Vagina (tissue), 2 donors: ENCODE results near the gene UTS2B. TPM values are rescaled to one million over a fixed set of nuclear protein-coding genes. Genes with fewer than 3 reads are reported as not detected.

Source experiments
- DNase-seq, 2 donors: peaks; one replicate each; pipeline ENCODE4 v3.0.0-alpha.2; 2017; ENCODE audit errors: extremely low spot score in 2 of 2
- H3K27ac ChIP-seq: fragments of 200-600 bp; sonication (generic); one replicate; pipeline ENCODE4 v1.5.1; 2019
- H3K27me3 ChIP-seq: fragments of 200-600 bp; sonication (generic); one replicate; pipeline ENCODE4 v1.5.1; 2019
- H3K36me3 ChIP-seq, 2 donors: fragments of 200-600 bp; sonication (generic); one replicate each; pipeline ENCODE4 v1.5.1; 2017 to 2019
- H3K4me1 ChIP-seq: fragments of 200-600 bp; sonication (generic); one replicate; pipeline ENCODE4 v1.5.1; 2019
- H3K4me3 ChIP-seq, 2 donors: fragments of 200-600 bp; sonication (generic); 1 replicate in 1 of 2; 2 replicates in 1 of 2; pipeline ENCODE4 v1.5.1; 2016 to 2019
- H3K9me3 ChIP-seq: fragments of 200-600 bp; sonication (generic); one replicate; pipeline ENCODE4 v1.5.1; 2019
- POLR2A ChIP-seq, 2 donors: fragments of 450-650 bp; IDR thresholded peaks; one replicate each; pipeline ENCODE4 v1.6.1; 2017; ENCODE audit warnings: antibody characterized with exemption in 2 of 2, mild to moderate bottlenecking in 2 of 2, moderate library complexity in 2 of 2
- POLR2AphosphoS5 ChIP-seq, 2 donors: sonication (generic); formaldehyde crosslinking; IDR thresholded peaks; one replicate each; pipeline ENCODE4 v1.9.0; 2017; ENCODE audit warnings: antibody characterized with exemption in 2 of 2, mild to moderate bottlenecking in 2 of 2, low read depth in 1 of 2; ENCODE audit not compliant: insufficient read depth in 1 of 2
- intact Hi-C: fragments of 100-400 bp; cut with DNase I; formaldehyde crosslinking; loops from one replicate; pipeline ENCODE4 v1.15.1; 2023
- total RNA-seq: library from RNA; depleted of rRNA; stranded (reverse); fragments of >200 nt; gene quantifications from one replicate; pipeline ENCODE4 v1.2.3, GENCODE V29; 2016
- TF ChIP-seq, protein P1 (sequence below), 3 experiments: fragments of 450-650 bp in 2 of 3; fragments of 200-600 bp in 1 of 3; sonication (generic) in 1 of 3; IDR thresholded peaks; one replicate each; pipeline ENCODE4 v1.5.1; 2017 to 2019; ENCODE audit warnings: antibody characterized with exemption in 3 of 3, mild to moderate bottlenecking in 2 of 3, moderate library complexity in 2 of 3

Gene UTS2B
- total RNA-seq: 1.7 TPM

GRCh38 chr3:191329654-191330529 is at the start of gene UTS2B:
TSS of gene UTS2B (minus strand) at chr3:191330526. CDS start at chr3:191282189, 48,337 bp downstream.
- H3K4me1 ChIP-seq: peaks cover 42% of the 10 kb centered on the region
- DNase-seq: no peak
- intact Hi-C loops: no loop called here

GRCh38 chr3:191380001-191380400 is 49.7 kb upstream of the UTS2B start:
- H3K4me3 ChIP-seq: no peak overlapping the region
- no peaks in the 10 kb centered on the region for H3K27me3 ChIP-seq
- H3K36me3 ChIP-seq: peaks cover 0 to 30% of the 10 kb centered on the region in 2 donors
- no peak for DNase-seq
- H3K9me3 ChIP-seq: no peaks in the 10 kb centered on the region
- intact Hi-C loops: no loop called here
- no peak overlapping the region for H3K27ac ChIP-seq
- H3K4me1 ChIP-seq: peaks cover 27% of the 10 kb centered on the region
- no peak for TF ChIP-seq POLR2A (IDR thresholded peaks at IDR 0.05)
- TF ChIP-seq, protein P1, sequence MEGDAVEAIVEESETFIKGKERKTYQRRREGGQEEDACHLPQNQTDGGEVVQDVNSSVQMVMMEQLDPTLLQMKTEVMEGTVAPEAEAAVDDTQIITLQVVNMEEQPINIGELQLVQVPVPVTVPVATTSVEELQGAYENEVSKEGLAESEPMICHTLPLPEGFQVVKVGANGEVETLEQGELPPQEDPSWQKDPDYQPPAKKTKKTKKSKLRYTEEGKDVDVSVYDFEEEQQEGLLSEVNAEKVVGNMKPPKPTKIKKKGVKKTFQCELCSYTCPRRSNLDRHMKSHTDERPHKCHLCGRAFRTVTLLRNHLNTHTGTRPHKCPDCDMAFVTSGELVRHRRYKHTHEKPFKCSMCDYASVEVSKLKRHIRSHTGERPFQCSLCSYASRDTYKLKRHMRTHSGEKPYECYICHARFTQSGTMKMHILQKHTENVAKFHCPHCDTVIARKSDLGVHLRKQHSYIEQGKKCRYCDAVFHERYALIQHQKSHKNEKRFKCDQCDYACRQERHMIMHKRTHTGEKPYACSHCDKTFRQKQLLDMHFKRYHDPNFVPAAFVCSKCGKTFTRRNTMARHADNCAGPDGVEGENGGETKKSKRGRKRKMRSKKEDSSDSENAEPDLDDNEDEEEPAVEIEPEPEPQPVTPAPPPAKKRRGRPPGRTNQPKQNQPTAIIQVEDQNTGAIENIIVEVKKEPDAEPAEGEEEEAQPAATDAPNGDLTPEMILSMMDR (IDR thresholded peaks at IDR 0.05): no peak

More at GRCh38 chr3:191329654-191330529, at the start of gene UTS2B:
- Histone ChIP-seq H3K9me3 (no peaks in the 10 kb centered on the region), H3K27me3 (no peaks in the 10 kb centered on the region), H3K36me3 (no peaks in the 10 kb centered on the region), H3K27ac (peak within 1 kb of the TSS; percentile 92), H3K4me3 (peak within 1 kb of the TSS; percentile 74 to 82)
- TF ChIP-seq POLR2A (IDR thresholded peaks at IDR 0.05) (no peak), POLR2AphosphoS5 (IDR thresholded peaks at IDR 0.05; ENCODE audit: insufficient read depth in 1 of 2, low read depth in 1 of 2) (no peak)
- TF ChIP-seq, protein P1 (IDR thresholded peaks at IDR 0.05): no peak

DNA sequence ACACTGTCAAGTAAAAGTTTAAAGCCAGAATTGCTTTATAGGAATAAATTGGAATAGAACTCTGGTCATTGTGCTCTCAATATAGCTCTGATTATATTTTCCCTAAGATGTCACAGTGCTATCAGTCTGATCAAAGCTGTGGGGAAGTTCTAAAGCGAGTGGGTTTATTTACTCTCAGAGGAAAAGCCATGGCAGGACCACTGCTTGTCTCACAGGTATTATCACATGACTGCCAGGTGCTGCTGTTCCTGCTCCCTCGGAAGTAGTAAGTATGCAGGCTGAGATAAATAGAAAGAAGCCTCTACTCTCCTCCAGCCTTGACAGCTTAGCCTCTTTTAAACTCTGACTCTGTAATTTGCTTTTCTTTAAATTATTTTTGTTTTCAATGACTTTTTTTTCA is 49.1 kb upstream of the UTS2B start:
- Histone ChIP-seq H3K27me3 (no peaks in the 10 kb centered on the region), H3K4me1 (peaks cover 27% of the 10 kb centered on the region), H3K4me3 (no peak overlapping the region), H3K9me3 (no peaks in the 10 kb centered on the region), H3K36me3 (peaks cover 0 to 30% of the 10 kb centered on the region in 2 donors), H3K27ac (no peak overlapping the region)
- no peak for TF ChIP-seq POLR2AphosphoS5 (IDR thresholded peaks at IDR 0.05; ENCODE audit: insufficient read depth in 1 of 2, low read depth in 1 of 2)
- TF ChIP-seq, protein P1 (IDR thresholded peaks at IDR 0.05): no peak
- no peak for TF ChIP-seq POLR2A (IDR thresholded peaks at IDR 0.05)
- intact Hi-C loops: no loop called here
- no peak for DNase-seq

- Histone ChIP-seq H3K4me1 (peaks cover 27% of the 10 kb centered on the region), H3K27ac (no peak overlapping the region)
Observed at GRCh38 chr3:191378142-191378812, 48.0 kb upstream of the UTS2B start.

More at GRCh38 chr3:191378142-191378812, 48.0 kb upstream of the UTS2B start:
- H3K27me3 ChIP-seq: no peaks in the 10 kb centered on the region
- H3K4me3 ChIP-seq: no peak overlapping the region
- H3K9me3 ChIP-seq: no peaks in the 10 kb centered on the region
- TF ChIP-seq, protein P1 (IDR thresholded peaks at IDR 0.05): no peak
- TF ChIP-seq POLR2A (IDR thresholded peaks at IDR 0.05) (no peak), POLR2AphosphoS5 (IDR thresholded peaks at IDR 0.05; ENCODE audit: insufficient read depth in 1 of 2, low read depth in 1 of 2) (no peak)
- intact Hi-C loops: no loop called here
- no peak for DNase-seq
- peaks cover 0 to 30% of the 10 kb centered on the region in 2 donors for H3K36me3 ChIP-seq
